GM23338 (cell line): ENCODE data around the gene SYCN. TPM values are rescaled to one million over a fixed set of nuclear protein-coding genes. Genes with fewer than 3 reads are reported as not detected.

Source experiments
- ATAC-seq: fragments of 200-7000 bp; cut with Tn5 transposase; 3 replicates; pipeline ENCODE4 v1.9.1; 2020
- DNase-seq: peaks from one replicate; pipeline ENCODE4 v3.0.0-alpha.2; 2015; ENCODE audit warnings: low spot score
- H2AFZ ChIP-seq: fragments of 200-600 bp; sonication (generic); 2 replicates; pipeline ENCODE4 v1.8.0; 2016; ENCODE audit warnings: antibody characterized with exemption, mild to moderate bottlenecking, moderate library complexity
- H3F3A ChIP-seq: fragments of 200-600 bp; sonication (generic); replicated peaks from 2 replicates; pipeline ENCODE4 v1.8.0; 2017; ENCODE audit warnings: antibody characterized with exemption, mixed run types, low read depth
- H3K27ac ChIP-seq: fragments of 200-600 bp; sonication (generic); 2 replicates; pipeline ENCODE4 v1.6.1; 2016; ENCODE audit warnings: low read depth
- H3K27me3 ChIP-seq: fragments of 200-600 bp; sonication (generic); 2 replicates; pipeline ENCODE4 v1.8.0; 2016; ENCODE audit warnings: mild to moderate bottlenecking, mixed run types, moderate library complexity; ENCODE audit not compliant: insufficient read depth
- H3K36me3 ChIP-seq: fragments of 200-600 bp; sonication (generic); 2 replicates; pipeline ENCODE4 v1.8.0; 2016; ENCODE audit warnings: mild to moderate bottlenecking; ENCODE audit not compliant: insufficient read depth
- H3K4me1 ChIP-seq: fragments of 200-600 bp; sonication (generic); 2 replicates; pipeline ENCODE4 v1.8.0; 2016; ENCODE audit warnings: mild to moderate bottlenecking, moderate library complexity; ENCODE audit not compliant: insufficient read depth
- H3K4me2 ChIP-seq: fragments of 200-600 bp; sonication (generic); 2 replicates; pipeline ENCODE4 v1.7.1; 2017; ENCODE audit warnings: mixed run types
- H3K4me3 ChIP-seq: fragments of 200-600 bp; sonication (generic); 2 replicates; pipeline ENCODE4 v1.6.1; 2016; ENCODE audit warnings: mixed run types
- H3K79me2 ChIP-seq: fragments of 200-600 bp; sonication (generic); replicated peaks from 2 replicates; pipeline ENCODE4 v1.8.0; 2017; ENCODE audit warnings: mild to moderate bottlenecking; ENCODE audit not compliant: insufficient read depth
- H3K9me2 ChIP-seq: fragments of 200-600 bp; sonication (generic); 2 replicates; pipeline ENCODE4 v1.8.0; 2017; ENCODE audit not compliant: insufficient read depth
- H4K20me1 ChIP-seq: fragments of 200-600 bp; sonication (generic); replicated peaks from 2 replicates; pipeline ENCODE4 v1.8.0; 2017; ENCODE audit warnings: mild to moderate bottlenecking; ENCODE audit not compliant: insufficient read depth
- H3K27ac Mint-ChIP-seq: 2 replicates; pipeline ENCODE4 v1.8.0; 2020; ENCODE audit warnings: inconsistent platforms, mild to moderate bottlenecking, moderate library complexity, mixed read lengths
- H3K27me3 Mint-ChIP-seq: 3 replicates; pipeline ENCODE4 v1.8.0; 2022; ENCODE audit warnings: low read depth, mild to moderate bottlenecking, moderate library complexity, mixed read lengths, inconsistent platforms; ENCODE audit not compliant: insufficient read depth, poor library complexity
- H3K36me3 Mint-ChIP-seq: 3 replicates; pipeline ENCODE4 v1.8.0; 2021; ENCODE audit warnings: low read depth, mild to moderate bottlenecking, inconsistent platforms, moderate library complexity, mixed read lengths
- H3K4me1 Mint-ChIP-seq: 3 replicates; pipeline ENCODE4 v1.8.0; 2020; ENCODE audit warnings: mild to moderate bottlenecking, inconsistent platforms, mixed read lengths
- H3K4me3 Mint-ChIP-seq: 3 replicates; pipeline ENCODE4 v1.8.0; 2021; ENCODE audit warnings: moderate library complexity, mild to moderate bottlenecking, inconsistent platforms, mixed read lengths
- H3K9me3 Mint-ChIP-seq: 3 replicates; pipeline ENCODE4 v1.8.0; 2020; ENCODE audit warnings: moderate library complexity, mild to moderate bottlenecking, inconsistent platforms, mixed read lengths
- CREB1 ChIP-seq: fragments of 250-450 bp; sonication (Bioruptor Pico); IDR thresholded peaks from 2 replicates; pipeline ENCODE4 v1.5.0; 2020; ENCODE audit warnings: low read depth, mild to moderate bottlenecking, moderate library complexity
- EZH2 ChIP-seq: fragments of 200-600 bp; sonication (generic); IDR thresholded peaks from one replicate; pipeline ENCODE4 v1.8.0; 2017; ENCODE audit warnings: antibody characterized with exemption, mild to moderate bottlenecking, low read depth; ENCODE audit not compliant: unreplicated experiment
- EZH2phosphoT487 ChIP-seq: fragments of 200-600 bp; sonication (generic); IDR thresholded peaks from one replicate; pipeline ENCODE4 v1.8.1; 2018; ENCODE audit warnings: antibody characterized with exemption; ENCODE audit not compliant: unreplicated experiment
- JUNB ChIP-seq: IDR thresholded peaks from one replicate; pipeline ENCODE4 v1.6.1; 2016; ENCODE audit warnings: antibody characterized with exemption; ENCODE audit not compliant: unreplicated experiment
- POLR2AphosphoS5 ChIP-seq: IDR thresholded peaks from 2 replicates; pipeline ENCODE4 v1.6.1; 2016; ENCODE audit warnings: antibody characterized with exemption, low read depth
- polyA plus RNA-seq: library from polyadenylated mRNA; unstranded; fragments of >200 nt; fragmentation: Nextera tagmentation; extraction: Ambion mirVana; gene quantifications from 2 replicates; pipeline ENCODE4 v1.2.1, GENCODE V29; 2016
- total RNA-seq: library from RNA; depleted of rRNA; stranded (reverse); fragments of >200 nt; shearing (Covaris generic); gene quantifications from 2 replicates; pipeline ENCODE4 v1.2.3, GENCODE V29; 2014
- TF ChIP-seq, protein P1 (sequence below), 2 experiments: fragments of 200-600 bp in 1 of 2; sonication (generic) in 1 of 2; conservative IDR thresholded peaks; 2 replicates each; pipeline versions ENCODE4 v1.5.1 to v1.6.1; 2016 to 2017; ENCODE audit warnings: antibody characterized with exemption in 2 of 2, low read depth in 2 of 2, mild to moderate bottlenecking in 2 of 2, moderate library complexity in 1 of 2
- TF ChIP-seq, protein P2 (sequence below): IDR thresholded peaks from 2 replicates; pipeline ENCODE4 v1.6.1; 2016; ENCODE audit warnings: antibody characterized with exemption

Gene SYCN
- total and polyA plus RNA-seq, 2 experiments from 2014 or later, result not detected

DNA sequence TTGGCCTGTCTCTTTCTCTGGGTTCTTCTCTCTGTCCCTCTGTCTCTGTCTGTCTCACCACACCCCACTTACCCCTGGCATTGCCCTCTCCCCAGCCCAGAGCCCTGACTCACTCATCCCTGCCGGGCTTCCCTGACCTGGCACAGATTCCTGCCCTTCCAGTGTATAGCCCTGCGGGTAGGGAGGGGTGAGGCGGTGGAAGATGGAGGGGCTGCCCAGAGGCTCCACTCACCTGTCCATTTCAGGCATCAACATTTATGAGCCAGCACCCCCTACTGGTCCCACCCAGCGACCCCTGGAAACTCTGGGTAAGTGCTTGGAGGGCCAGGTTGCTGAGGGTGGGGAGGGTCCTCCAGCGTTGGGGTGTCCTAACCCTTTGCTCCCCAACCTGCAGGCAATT is 6.3 kb downstream of the SYCN start:
- ATAC-seq (no peak; the same call in 2 of the 3 replicates), DNase-seq (no peak)
- Histone ChIP-seq H3K4me1 (peaks cover 6% of the 10 kb centered on the region), H3K27me3 (peaks cover 32% of the 10 kb centered on the region), H3K4me3 (no peak overlapping the region), H3K4me2 (peak overlapping the region; percentile 78), H3K79me2 (no peaks in the 10 kb centered on the region), H3K36me3 (no peaks in the 10 kb centered on the region), H3K27ac (no peak overlapping the region), H4K20me1 (no peaks in the 10 kb centered on the region), H3K9me2 (no peaks in the 10 kb centered on the region), H2AFZ (no peak overlapping the region), H3F3A (no peaks in the 10 kb centered on the region)
- peaks cover 21% of the 10 kb centered on the region for H3K4me1 Mint-ChIP-seq
- peaks cover 40% of the 10 kb centered on the region for H3K27me3 Mint-ChIP-seq
- TF ChIP-seq JUNB (no peak), CREB1 (CRISPR knock-in tag) (no peak)
- TF ChIP-seq, protein P1, sequence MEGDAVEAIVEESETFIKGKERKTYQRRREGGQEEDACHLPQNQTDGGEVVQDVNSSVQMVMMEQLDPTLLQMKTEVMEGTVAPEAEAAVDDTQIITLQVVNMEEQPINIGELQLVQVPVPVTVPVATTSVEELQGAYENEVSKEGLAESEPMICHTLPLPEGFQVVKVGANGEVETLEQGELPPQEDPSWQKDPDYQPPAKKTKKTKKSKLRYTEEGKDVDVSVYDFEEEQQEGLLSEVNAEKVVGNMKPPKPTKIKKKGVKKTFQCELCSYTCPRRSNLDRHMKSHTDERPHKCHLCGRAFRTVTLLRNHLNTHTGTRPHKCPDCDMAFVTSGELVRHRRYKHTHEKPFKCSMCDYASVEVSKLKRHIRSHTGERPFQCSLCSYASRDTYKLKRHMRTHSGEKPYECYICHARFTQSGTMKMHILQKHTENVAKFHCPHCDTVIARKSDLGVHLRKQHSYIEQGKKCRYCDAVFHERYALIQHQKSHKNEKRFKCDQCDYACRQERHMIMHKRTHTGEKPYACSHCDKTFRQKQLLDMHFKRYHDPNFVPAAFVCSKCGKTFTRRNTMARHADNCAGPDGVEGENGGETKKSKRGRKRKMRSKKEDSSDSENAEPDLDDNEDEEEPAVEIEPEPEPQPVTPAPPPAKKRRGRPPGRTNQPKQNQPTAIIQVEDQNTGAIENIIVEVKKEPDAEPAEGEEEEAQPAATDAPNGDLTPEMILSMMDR (conservative IDR thresholded peaks at IDR 0.05; ENCODE audit: low read depth in 2 of 2), result peak; percentile 56 to 65
- TF ChIP-seq, protein P2, sequence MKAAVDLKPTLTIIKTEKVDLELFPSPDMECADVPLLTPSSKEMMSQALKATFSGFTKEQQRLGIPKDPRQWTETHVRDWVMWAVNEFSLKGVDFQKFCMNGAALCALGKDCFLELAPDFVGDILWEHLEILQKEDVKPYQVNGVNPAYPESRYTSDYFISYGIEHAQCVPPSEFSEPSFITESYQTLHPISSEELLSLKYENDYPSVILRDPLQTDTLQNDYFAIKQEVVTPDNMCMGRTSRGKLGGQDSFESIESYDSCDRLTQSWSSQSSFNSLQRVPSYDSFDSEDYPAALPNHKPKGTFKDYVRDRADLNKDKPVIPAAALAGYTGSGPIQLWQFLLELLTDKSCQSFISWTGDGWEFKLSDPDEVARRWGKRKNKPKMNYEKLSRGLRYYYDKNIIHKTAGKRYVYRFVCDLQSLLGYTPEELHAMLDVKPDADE, result no peak
- H3K27ac Mint-ChIP-seq, result no peak overlapping the region
- no peaks in the 10 kb centered on the region; the same call in 2 of the 3 replicates for H3K36me3 Mint-ChIP-seq
- H3K4me3 Mint-ChIP-seq, result peak overlapping the region; percentile 72
- peaks cover 3% of the 10 kb centered on the region; the same call in 2 of the 3 replicates for H3K9me3 Mint-ChIP-seq

DNA sequence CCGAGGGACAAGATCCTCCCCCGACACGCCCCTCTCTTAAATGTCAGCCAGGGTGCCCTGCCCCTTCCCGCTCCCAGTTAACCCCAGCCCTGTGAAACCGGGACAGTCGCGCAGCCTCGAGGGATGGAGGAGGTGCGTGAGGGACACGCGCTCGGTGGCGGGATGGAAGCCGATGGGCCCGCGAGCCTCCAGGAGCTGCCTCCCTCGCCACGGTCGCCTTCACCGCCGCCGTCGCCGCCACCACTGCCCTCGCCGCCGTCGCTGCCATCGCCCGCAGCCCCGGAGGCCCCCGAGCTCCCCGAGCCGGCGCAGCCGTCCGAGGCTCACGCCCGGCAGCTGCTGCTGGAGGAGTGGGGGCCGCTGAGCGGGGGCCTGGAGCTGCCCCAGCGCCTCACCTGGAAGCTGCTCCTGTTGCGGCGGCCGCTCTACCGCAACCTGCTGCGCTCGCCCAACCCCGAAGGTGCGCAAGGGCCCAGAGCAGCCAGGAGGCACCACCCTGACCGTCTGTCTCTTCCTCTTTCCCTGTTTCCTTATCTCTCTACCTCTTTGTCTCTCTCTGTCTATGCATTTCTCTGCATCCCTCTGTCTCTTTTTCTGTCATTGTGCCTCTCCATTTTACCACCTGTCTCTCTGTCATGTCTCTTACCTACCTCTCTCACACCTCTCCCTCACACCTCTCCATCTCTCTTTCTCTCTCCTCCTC is 7.1 kb downstream of the SYCN start, which contains the start of gene NCCRP1:
TSS of gene NCCRP1 (plus strand) at position 105 of the 703 bp plus-strand sequence. CDS start at position 124, 19 bp downstream.
- Histone ChIP-seq H3K4me2 (peak within 1 kb of the TSS; percentile 78), H3K27me3 (peaks cover 30% of the 10 kb centered on the region)
- peak; percentile 81 for DNase-seq

More for the DNA sequence above, 7.1 kb downstream of the SYCN start, which contains the start of gene NCCRP1:
- Histone ChIP-seq H3K79me2 (no peaks in the 10 kb centered on the region), H3F3A (no peaks in the 10 kb centered on the region), H3K4me1 (peaks cover 6% of the 10 kb centered on the region), H4K20me1 (no peaks in the 10 kb centered on the region), H3K4me3 (peak within 1 kb of the TSS; percentile 55), H2AFZ (peak within 1 kb of the TSS; percentile 70), H3K27ac (no peak within 1 kb of the TSS), H3K36me3 (no peaks in the 10 kb centered on the region), H3K9me2 (no peaks in the 10 kb centered on the region)
- Mint-ChIP-seq H3K4me3 (peak within 1 kb of the TSS; percentile 72), H3K4me1 (peaks cover 21% of the 10 kb centered on the region), H3K27ac (no peak within 1 kb of the TSS), H3K9me3 (peaks cover 3% of the 10 kb centered on the region; the same call in 2 of the 3 replicates), H3K36me3 (no peaks in the 10 kb centered on the region; the same call in 2 of the 3 replicates), H3K27me3 (peaks cover 40% of the 10 kb centered on the region)
- no peak for TF ChIP-seq EZH2phosphoT487
- peak; percentile 48 for TF ChIP-seq EZH2
- 0 out of 2 replicates have a peak, but pooled peaks have one; percentile 43 for TF ChIP-seq POLR2AphosphoS5
- peak; percentile 78 for ATAC-seq
